HG03469 (cell line): ENCODE results near the gene ADGRV1.

Experiments used
- ATAC-seq: cut with Tn5 transposase; IDR thresholded peaks from one replicate; pipeline ENCODE4 v1.9.1; 2021; ENCODE audit warnings: mild to moderate bottlenecking, moderate library complexity, moderate number of reproducible peaks; ENCODE audit not compliant: unreplicated experiment

The ADGRV1 gene

DNA sequence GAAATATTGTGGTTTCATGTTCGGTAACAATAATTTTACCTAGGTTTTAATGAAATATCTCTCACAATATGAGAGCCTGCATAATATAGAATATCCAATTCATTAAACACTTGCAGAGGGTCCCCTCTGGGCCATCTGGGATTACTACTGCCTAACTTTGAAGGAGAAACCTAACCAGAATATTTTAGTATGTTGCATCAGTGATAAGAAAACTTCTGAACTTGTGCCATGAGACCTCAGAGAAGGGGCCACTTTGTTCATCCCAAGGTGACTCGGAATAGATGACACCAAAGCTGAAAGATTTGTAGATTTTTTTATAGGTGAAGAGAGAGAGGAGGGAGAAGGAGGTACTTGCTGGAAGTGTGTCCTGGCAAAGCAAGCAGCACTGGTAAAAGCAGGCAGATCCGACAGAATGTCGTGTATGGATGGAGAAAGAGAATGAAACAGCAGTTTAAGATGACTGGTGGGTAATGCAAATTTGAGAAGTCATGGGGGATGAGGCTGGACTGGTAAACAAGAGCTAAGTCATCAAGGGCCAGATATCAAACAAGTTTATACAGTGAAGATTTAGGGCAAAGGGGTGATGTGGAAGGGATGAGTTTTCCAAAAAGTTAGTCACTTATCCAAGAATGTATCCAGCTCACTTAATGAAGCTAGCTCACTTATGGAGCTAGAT is 372.3 kb downstream of the ADGRV1 start:
- ATAC-seq = no peak

DNA sequence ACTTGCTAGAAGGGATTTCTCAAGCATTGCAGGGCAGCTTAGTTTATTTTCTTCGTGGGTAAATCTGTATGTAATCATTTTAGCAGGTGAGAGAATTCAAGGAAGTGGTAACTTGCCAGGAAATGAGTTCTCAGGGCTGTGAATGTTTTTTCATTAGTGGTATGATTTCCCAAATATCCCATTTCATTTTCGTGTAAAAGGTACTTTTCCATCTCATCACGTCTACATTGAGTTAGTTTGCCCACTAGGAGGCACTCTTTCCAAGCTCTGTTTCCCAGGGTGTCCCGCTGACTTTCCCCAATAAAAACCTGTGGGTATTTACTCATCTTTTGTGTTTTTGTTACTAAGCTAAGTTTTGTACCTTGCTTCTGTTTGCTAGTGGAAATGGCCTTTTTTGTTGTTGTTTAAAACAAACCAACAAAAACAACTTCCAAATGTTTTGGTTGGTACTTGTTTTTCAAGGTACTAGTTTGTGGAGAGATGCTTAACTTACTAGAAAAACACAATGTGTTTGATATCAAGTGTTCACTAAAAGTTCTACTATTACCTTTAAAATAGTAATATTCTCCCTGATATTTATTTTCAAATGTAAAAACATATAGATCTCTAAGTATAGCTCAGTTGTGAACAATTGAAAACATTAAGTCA is 373.6 kb downstream of the ADGRV1 start:
- ATAC-seq = peak; percentile 65

DNA sequence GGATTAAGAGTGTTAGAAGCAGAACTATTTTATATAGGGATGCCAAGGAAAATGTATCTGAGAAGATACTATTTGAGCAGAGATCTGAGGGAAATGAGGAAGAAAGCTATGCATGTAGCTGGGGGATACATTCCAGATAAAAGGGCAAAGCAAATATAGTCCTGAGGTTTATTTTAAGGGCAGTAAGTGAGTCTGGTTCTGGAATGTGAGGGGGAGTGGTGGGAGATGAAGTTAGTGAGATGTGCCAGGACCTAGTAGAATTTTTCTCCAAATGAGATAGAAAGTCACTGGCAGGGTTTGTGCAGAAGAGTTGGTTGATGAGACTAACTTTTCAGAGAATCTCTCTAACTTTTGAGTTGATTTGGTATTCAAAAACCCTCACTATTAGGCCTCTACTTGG is 374.7 kb downstream of the ADGRV1 start:
- no peak for ATAC-seq

DNA sequence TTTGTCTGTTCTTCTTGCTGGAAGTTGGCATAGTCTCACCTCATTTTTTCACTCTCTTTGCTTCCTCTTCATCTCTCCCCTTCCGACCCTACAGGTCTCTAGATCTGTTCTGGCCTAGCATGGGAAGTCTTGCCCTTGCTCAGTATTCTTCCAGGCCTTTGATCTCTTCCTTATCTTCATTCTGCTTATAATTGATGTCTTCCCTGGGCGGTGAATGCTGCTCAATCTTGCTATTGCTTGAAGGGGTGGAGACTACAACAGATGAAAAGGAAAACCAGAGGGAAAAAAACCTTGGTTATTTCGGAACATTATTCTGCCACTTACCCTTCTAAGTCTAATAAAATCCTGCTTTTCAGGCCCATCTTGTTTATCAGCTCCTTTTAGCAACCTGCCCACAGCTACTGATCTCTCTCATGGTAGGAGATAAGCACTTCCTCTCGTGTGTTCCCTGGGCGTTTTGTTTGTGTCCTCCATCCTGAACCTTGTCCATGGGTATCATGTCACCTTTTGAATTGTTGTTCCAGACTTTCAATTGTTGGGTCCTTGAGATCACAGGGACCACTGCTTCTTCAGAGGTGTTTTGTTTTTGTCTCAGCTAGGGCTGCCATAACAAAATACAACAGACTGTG is 375.6 kb downstream of the ADGRV1 start:
- no peak for ATAC-seq

DNA sequence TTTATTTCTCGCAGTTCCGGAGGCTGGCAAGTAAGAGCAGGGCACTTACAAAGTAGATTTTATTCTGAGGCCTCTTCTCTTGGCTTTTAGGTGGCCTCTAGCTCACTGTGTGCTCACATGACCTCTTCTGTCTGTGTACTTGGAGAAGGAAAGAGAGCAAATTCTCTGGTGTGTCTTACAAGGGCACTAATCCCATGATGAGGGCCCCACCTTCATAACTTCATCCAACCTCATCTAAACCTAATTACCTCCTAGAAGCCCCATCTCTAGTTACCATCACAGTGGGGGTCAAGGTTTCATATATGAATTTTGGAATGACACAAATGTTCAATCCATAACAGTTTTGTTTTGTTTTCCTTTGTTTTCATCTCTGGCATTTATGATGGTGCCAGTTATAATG is 376.1 kb downstream of the ADGRV1 start:
- ATAC-seq = no peak

DNA sequence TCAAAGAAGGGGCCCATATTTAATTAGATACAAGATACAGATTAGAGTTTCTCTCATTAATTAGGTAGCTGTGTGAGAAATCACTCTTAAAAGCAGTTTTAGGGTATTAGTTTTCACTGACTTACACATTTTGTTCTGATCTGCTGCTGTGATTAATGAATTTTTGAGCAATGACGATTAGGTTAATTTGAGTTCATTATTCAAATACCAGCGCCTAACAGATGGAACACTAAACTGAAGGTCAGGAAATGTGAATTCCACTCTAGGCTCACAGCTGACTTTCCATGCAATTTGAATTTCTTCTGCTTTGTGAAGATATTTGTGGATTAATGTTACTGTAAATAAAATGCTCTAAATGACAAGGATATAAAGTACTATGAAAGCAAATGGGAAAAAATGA is 380.6 kb downstream of the ADGRV1 start:
- no peak for ATAC-seq

DNA sequence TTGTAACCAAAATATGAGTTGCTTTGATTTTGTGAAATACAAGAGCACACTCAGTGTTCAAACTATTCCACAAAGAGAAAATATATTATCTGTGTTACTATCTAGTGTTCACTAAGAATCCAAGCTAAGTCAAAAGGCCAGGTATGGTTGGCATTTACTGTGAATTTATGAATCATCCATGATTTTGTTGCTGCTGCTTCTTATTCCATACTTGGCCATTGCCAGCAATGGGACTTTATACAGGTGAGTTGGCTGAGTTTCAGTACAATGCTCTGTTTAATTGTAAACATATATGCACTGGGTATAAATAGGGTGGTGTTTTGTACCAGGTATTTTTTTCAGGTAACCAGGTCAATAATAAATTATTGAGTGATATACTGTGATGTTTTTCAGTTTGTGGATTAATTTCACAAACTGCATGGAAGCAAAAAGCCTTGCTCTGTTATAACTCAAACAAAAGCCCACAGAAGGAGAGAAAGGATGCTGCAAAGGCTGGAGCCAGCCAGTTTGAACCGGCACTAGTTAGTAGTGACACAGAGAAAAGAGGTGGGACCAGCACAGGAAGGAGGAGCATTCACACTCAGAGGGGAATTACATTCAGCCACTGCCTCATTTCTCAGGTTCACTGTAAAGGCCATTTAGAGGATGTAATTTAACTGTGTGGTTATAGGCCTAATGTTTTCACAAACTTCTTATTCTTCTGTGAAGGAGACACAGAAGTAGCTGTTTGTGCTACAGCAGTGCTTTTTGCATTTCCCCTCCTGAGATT is 381.8 kb downstream of the ADGRV1 start:
- peak; percentile 100 for ATAC-seq

DNA sequence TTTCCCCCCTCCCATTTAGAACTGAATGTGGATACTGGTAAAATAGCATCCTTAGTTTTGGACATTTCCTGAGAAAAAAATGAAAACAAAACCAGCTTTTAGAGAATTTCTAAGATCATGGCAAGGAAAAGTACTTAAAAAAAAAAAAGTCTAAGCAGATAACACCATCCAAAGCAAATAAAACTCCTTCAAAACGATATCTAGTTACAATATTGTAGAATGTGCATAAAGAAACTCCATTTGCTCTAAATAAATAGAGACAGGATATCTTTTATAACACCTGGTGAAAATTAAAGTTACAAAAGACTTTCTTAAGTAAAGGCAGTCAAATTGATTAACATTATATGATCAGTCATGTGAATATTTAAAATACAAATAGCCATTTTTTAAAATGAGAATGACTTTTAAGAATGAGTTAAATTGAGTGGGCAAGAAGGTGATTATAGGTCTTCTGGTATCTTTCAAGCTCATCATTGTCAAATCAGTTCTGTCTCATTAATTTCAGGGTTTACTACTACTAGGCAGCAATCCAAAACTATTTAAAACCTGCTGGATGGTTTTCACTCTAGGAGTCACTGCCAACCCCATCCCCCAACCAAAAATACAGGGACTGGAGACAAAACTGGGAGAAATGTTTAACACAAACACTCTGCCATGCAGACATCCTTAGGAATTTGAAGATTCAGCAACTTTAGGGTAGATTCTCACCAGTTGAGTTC is 382.6 kb downstream of the ADGRV1 start:
- no peak for ATAC-seq

DNA sequence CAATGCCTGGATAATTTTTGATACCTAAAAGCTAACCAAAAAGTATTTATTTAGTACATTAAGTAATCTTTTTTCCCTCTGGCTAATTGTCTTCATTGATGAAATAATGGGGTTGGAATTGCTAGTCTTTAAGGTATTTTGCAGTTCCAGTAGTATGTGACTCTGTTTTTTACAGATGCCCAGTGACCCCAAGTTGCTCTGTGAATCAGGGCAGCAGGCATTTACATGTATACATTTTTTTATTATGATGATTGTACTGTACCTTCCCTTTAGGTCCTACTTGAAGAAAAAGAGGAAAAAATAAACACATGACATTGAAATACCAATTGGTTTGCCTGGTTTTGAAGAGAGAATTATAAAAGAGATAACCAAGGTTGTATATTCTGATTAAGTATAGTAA is 385.5 kb downstream of the ADGRV1 start:
- ATAC-seq = no peak

DNA sequence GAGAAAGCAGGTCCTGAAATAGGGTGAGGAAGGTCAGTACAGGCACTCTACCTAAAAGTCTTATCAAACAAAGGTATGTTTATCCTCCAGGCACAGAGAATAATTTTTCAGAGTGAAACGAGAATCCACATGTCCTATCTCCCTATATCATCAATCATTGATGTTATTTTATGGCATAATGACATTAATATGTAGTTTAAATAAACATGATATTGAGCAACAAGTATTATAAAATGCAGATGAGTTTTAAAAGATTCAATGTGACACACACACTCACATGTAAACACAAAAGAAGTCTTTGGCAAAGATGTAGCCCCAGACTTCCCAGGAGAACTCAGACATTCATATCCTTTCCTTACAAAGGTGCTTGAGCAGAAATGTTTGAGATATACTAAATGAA is 389.1 kb downstream of the ADGRV1 start:
- ATAC-seq = no peak

DNA sequence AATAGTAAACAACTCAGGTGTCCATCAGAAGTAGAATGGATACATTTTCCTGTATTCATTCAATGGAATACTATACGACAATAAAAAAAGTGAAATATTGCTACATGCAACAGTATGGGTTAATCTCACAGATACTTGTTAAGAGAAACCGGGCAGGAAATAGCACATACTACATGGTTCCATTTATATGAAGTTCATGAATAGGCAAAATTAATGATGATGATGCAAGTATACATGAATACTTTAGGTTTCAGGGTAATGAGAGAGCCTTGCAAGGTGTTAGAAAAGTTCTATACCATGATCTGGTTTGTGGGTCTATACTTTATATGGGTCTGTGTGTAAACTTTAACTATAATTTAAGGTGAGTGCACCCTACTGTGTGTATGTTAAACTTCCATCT is 390.4 kb downstream of the ADGRV1 start:
- ATAC-seq = no peak

DNA sequence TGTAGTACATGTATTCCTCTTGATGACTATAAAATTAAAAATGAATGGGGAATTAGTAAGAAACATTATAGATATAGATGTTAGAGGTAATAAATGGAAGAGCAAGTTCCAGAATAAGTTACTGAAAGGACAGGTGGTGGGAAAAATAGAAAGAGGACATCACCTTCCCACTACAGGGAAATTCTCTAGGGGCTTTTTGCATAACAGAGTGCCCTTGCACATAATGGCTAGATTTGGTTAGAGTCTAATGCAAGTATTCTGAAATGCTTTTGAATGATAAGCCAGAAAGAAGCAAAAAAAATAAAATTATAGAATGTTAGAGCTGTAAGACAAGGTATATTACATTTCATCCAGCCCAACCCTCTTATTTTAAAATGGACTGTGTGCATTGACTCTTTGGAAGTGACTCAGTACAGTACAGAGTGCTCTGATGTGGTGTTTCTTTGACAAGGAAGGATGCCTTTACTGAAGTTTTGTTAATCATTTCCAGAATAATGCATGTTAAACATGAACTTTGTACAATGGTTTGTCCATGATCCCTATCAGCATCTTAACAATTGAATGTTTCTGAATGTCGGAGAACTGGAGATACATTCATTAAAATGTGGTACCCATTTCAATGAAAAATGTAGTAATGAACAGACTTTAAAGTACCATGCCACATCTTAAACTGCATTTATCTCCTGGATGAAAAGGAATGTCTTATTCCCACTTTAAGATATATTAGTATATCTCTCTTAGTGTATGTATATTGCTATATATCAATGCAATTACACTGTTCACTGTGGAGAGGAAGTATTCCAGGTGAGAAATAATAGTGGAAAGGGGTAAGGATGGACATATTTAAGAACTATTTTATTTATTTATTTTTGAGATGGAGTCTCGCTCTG is 391.1 kb downstream of the ADGRV1 start:
- no peak for ATAC-seq

DNA sequence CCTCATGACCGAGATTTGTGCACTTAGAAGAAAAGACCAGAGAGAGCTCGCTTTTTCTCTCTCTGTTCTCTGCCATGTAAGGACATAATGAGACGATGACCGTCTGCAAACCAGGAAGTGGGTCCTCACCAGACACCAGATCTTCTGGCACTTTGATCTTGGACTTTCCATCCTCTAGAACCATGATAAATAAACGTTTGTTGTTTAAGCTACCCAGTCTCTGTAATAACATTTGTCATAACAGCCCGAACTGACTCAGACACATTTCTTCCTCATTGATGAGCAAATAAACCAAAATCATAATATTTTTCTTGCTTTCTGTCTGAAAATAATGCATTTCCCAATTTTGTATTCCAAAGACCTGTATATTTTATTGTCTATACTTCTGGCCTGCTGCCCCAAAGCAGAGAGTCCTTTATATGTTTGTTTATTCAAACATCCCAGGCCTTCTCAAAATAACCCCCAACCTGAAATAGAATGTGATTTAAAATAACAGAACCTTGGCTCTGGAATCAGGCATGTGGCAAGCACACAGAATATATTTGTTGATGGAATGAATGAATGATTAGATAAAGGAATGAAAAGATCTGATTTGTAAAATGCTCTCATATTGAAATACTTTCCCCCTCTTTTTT is 396.5 kb downstream of the ADGRV1 start:
- ATAC-seq = no peak

DNA sequence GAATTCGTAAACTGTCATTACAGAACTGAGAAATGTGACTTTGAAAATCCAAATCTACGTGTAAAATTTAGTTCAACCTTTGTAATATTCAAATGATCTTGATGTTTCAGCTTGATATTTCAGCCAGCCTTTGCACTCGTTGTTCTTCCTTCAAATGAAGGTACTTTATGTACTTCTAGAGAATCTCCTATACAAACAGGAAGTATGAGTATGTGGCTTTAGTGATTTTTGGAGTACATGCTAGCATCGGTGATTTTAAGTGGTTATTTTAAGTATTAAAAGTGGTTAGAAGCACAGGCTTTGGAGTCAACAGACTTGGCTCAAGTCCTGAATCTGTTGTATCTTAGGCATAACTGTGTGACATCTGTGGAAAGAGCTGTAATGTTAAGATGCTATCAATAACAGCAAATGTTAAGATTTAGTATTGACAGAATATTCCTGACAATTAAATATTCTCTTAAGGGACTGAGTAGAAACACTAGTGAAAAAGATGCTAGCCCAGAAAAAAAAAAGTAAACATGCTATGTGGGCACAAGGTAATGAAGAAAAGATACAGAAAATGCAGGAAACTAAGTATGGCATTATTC is 398.0 kb downstream of the ADGRV1 start:
- no peak for ATAC-seq

DNA sequence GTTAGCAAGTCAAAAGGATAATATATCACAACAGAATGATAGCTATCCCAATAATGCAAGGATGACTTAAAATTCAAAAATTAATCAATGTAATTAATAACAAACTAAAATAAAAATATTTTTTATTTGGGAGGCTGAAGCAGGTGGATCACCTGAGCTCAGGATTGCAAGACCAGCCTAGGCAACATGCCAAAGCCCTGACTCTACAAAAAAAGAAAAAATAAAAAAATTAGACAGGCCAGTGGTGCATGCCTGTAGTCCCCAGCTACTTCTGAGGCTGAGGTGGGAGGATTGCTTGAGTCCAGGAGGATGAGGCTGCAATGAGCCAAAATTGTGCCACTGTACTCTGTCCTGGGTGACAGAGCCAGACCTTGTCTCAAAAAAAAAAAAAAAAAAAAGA is 399.3 kb downstream of the ADGRV1 start:
- ATAC-seq = no peak

DNA sequence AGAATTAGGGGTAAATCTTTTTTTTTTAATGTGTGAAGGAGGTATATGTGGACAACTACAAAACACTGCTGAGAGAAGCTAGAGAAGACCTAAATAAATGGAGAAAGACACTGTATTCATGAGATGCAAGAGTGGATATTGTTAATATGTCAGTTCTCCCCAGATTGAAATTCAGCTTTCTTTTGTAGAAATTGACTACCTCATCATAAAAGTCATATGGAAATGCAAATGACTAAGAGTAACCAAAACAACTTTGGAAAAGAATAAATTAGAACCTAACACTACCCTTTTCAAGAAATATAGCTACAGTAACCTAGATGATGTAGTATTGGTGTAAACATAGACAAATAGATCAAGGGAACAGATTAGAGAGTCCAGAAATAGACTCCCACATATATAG is 400.7 kb downstream of the ADGRV1 start:
- no peak for ATAC-seq

DNA sequence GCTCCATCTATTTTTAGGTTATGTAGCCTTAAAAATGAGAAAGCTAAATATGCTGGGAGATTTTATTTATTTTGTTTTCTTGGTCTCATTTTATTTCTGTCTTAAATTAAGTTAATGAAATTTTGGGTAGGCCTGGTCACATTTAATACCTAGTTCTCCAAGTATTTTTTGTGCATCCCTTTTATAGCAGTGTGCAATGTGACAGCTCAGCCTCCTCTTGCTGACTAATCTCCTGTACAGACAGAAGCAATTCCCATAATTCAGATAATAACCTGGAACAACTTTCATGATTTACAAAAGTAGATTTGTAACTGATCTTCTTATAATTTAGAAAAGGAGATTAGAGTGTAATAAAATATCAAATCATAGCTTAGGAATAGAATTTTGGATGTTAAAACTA is 403.9 kb downstream of the ADGRV1 start:
- no peak for ATAC-seq

DNA sequence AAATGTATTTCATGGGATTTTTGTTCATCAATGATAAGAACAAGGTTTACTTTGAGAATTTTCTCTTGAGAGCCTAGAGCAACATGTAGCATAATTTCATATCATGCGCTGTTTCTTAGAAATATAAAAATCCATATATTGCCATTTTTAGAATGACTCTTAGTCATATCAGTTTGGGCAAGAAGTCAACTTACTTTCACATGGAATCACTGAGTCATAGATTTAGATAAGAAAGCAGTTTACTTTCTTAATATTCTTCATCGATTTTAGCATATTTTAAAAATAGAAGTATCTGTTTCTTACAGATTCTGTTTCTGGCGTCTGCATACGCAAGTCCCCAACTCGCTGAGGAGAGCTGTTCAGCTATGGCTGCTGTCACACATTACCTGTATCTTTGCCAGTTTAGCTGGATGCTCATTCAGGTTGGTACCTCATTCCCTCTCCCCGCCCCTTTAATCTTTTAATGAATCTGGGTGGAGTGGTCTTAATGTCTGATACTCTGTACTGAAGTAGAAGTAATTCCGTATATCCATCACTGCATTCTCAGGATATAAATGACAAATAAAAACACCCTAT is 406.6 kb downstream of the ADGRV1 start:
- no peak for ATAC-seq

DNA sequence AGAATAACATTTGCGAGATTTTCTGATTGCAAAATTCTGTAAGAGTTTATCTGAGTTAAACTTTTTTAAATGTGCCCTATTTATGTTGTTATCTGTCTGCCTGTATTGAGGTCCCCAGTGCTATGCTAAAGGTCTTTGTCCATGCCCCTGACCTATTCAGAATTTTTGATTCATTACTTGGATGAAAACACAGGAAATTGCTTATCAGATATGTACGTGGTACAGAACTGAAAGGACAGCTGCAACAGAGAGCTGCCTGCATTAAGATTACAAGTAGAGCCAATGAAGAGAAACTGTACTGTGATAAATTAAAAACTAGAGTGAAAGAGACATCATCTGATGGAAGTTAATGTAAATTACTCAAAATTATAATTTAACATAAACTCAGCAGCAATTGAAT is 408.8 kb downstream of the ADGRV1 start:
- no peak for ATAC-seq
